HCEC 1CT (cell line): ENCODE data around the gene KIAA1217.
"Not testable (repeated sequence)": the region's sequence is repeated elsewhere in the genome, so short reads cannot be mapped to it uniquely, and the experiment has no call there.

Source experiments
- DNase-seq: peaks from one replicate; pipeline ENCODE4 v3.0.0-alpha.2; 2017

Gene KIAA1217

GRCh38 chr10:24299578-24300260 is 90.8 kb downstream of the KIAA1217 start:
- DNase-seq: peak; percentile 3

- DNase-seq: no peak
Observed at GRCh38 chr10:24303522-24304310, 94.8 kb downstream of the KIAA1217 start.

- no peak for DNase-seq
Observed at GRCh38 chr10:24305551-24306506, 96.9 kb downstream of the KIAA1217 start.

GRCh38 chr10:24306507-24306875 is 97.6 kb downstream of the KIAA1217 start:
- DNase-seq: no peak

GRCh38 chr10:24307116-24307515 is 98.2 kb downstream of the KIAA1217 start:
- DNase-seq: no peak

- DNase-seq: no peak
Observed at GRCh38 chr10:24307696-24308485, 99.0 kb downstream of the KIAA1217 start.

GRCh38 chr10:24310104-24310503 is 101.2 kb downstream of the KIAA1217 start:
- no peak for DNase-seq

- no peak for DNase-seq
Observed at GRCh38 chr10:24311888-24312287, 103.0 kb downstream of the KIAA1217 start.

- no peak for DNase-seq
Observed at GRCh38 chr10:24313283-24313682, 104.3 kb downstream of the KIAA1217 start.

- no peak for DNase-seq
Observed at GRCh38 chr10:24315211-24315610, 106.3 kb downstream of the KIAA1217 start.

GRCh38 chr10:24318517-24318916 is 109.6 kb downstream of the KIAA1217 start:
- no peak for DNase-seq

- DNase-seq: no peak
Observed at GRCh38 chr10:24320373-24320772, 111.4 kb downstream of the KIAA1217 start.

- DNase-seq: no peak
Observed at GRCh38 chr10:24324651-24325050, 115.7 kb downstream of the KIAA1217 start.

GRCh38 chr10:24331457-24331856 is 122.5 kb downstream of the KIAA1217 start:
- peak; percentile 15 for DNase-seq

- no peak for DNase-seq
Observed at GRCh38 chr10:24333736-24334135, 124.8 kb downstream of the KIAA1217 start.

GRCh38 chr10:24334279-24334939 is 125.5 kb downstream of the KIAA1217 start:
- DNase-seq: no peak

- not testable (repeated sequence) for DNase-seq
Observed at GRCh38 chr10:24337723-24338122, 128.8 kb downstream of the KIAA1217 start.

- DNase-seq: no peak
Observed at GRCh38 chr10:24339387-24339786, 130.4 kb downstream of the KIAA1217 start.

- no peak for DNase-seq
Observed at GRCh38 chr10:24340446-24340845, 131.5 kb downstream of the KIAA1217 start.

GRCh38 chr10:24340883-24341282 is 131.9 kb downstream of the KIAA1217 start:
- DNase-seq: no peak

GRCh38 chr10:24341371-24341770 is 132.4 kb downstream of the KIAA1217 start:
- no peak for DNase-seq

GRCh38 chr10:24341897-24342296 is 133.0 kb downstream of the KIAA1217 start:
- no peak for DNase-seq
